ENCODE data around the gene CCNL1.
A peak's percentile ranks its signal among the peaks of the same experiment; 100 is the strongest.
"Not testable (repeated sequence)": the region's sequence is repeated elsewhere in the genome, so short reads cannot be mapped to it uniquely, and the experiment has no call there.

CCNL1 gene

DNA sequence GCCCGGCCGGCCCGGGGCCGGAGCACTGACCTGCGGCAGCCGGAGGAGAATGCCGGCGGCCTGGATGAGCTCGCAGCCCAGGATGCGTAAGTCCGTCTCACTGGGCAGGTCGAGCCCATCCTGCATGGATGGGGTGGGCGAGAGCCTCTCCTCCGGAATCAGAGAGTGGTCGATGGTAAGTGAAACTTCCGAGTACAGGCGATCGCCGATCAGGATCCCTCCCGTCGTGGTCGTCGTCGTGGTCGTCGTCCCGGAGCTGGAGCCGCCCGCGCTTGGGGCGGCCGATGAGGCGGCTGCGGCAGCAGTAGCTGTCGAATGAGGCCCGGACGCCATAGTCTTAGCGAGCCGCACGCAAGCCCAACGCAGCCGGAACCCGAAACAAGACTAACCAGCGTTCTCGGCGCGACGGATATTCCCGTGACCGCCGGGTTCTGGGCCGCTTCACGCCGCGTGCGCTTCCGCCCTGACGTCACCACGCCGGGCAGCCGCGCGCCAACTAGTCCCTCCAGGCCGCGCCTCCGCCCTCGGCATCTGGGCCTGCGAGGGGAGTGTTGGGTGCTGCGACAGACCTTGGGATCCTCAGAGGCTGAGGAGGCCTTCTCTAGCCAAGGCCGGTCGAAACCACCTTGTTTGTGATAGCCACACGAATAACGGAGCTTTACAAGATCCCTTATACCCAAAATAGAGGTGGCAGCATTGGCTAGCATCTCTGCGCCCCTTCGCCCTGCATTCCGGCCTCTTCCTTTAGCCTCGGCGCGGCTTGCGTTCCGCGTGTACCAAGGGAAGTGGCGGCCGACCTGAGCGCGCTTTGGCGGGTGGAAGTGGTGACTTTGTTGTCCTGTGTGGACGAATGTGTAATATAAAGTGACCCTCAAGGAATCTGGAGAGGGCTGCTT lies at the start of gene CCNL1:
TSS of gene CCNL1 (minus strand) at position 386 of the 896 bp plus-strand sequence. CDS start at position 333, 53 bp downstream.
- peak; percentile 96 to 97 for DNase-seq

GRCh38 chr3:157204880-157205279 lies 44.9 kb upstream of the CCNL1 start:
- DNase-seq, result no peak

DNA sequence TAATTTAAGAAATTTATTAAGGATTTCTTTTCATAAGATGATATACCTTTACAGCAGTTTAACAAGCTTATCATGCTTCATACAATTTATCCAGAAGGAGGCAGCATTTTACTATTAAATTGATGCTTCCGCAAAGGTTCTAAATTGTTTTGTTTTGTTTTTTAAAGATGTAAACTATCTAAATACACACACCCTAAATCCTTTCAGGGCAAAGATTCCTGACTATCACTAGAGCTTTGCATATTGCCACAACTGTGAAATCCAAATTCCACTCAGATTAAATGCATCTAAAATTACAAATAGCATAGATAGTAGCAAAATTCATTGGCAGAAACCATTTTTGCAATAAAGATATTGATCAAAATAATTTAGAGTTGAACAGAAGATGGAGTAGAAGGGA lies 44.5 kb upstream of the CCNL1 start:
- DNase-seq, result no peak

GRCh38 chr3:157201648-157202278 lies 41.8 kb upstream of the CCNL1 start:
- peak in 1 of 2 donors; percentile 41 for DNase-seq

GRCh38 chr3:157199841-157200240 lies 39.9 kb upstream of the CCNL1 start:
- DNase-seq, result no peak

GRCh38 chr3:157195965-157196364 lies 36.0 kb upstream of the CCNL1 start:
- DNase-seq, result no peak

GRCh38 chr3:157191149-157191548 lies 31.2 kb upstream of the CCNL1 start:
- DNase-seq, result not testable (repeated sequence)

DNA sequence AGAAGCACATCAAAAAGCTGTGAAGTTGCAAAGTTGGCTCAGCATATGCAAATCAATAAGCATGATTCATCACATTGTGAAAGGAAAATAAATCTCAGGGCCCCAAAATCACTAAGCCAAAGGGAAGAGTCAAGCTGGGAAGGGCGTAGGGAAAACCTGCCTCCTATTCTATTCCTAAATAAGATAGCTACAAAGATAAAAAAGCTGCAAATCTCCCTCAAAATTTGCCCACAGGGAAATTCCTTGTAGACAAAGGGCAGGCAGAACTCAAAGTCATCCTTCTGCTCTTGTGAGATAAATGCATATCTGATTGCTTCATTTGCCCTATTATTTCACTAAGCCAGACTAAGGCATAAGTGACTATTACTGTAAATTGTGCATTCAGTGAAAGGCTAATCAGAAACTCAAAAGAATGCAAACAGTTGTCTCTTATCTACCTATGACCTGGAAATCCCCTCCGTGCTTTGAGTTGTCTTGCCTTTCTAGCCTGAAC lies 30.5 kb upstream of the CCNL1 start:
- DNase-seq, result no peak

- no peak for DNase-seq
These were observed 28.4 kb upstream of the CCNL1 start for GRCh38 chr3:157188391-157188790.

GRCh38 chr3:157182879-157183278 lies 22.9 kb upstream of the CCNL1 start:
- no peak for DNase-seq

DNA sequence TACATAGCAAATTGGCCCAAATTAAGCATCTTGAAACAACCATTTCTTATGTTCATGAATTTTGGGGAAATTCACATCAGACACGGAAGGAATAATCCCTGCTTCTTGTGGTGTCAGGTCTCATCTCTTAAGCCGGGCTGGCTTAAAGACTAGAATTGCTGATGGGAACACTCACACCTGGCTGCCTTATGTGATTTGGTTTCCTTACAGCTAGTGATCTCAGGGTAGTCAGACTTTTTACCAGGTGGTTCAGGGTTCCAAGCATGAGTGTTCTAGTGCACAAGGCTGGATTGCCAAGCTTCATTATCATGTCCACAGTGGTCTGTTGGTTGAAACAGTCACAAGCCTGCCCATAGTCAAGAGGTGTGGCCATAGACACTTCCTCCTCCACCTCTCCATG lies 20.3 kb upstream of the CCNL1 start:
- no peak for DNase-seq

DNA sequence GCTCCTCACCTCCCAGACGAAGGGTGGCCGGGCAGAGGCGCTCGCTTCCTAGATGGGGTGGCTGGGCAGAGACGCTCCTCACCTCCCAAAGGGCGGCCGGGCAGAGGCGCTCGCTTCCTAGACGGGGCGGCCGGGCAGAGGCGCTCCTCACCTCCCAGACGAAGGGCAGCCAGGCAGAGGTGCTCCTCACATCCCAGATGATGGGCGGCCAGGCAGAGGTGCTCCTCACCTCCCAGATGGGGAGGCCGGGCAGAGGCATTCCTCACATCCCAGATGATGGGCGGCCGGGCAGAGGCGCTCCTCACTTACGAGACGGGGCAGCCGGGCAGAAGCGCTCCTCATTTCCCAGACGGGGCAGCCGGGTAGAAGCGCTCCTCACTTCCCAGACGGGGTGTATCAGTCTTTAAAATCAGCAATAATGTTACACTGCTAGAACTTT lies 19.4 kb upstream of the CCNL1 start:
- DNase-seq, result no peak

DNA sequence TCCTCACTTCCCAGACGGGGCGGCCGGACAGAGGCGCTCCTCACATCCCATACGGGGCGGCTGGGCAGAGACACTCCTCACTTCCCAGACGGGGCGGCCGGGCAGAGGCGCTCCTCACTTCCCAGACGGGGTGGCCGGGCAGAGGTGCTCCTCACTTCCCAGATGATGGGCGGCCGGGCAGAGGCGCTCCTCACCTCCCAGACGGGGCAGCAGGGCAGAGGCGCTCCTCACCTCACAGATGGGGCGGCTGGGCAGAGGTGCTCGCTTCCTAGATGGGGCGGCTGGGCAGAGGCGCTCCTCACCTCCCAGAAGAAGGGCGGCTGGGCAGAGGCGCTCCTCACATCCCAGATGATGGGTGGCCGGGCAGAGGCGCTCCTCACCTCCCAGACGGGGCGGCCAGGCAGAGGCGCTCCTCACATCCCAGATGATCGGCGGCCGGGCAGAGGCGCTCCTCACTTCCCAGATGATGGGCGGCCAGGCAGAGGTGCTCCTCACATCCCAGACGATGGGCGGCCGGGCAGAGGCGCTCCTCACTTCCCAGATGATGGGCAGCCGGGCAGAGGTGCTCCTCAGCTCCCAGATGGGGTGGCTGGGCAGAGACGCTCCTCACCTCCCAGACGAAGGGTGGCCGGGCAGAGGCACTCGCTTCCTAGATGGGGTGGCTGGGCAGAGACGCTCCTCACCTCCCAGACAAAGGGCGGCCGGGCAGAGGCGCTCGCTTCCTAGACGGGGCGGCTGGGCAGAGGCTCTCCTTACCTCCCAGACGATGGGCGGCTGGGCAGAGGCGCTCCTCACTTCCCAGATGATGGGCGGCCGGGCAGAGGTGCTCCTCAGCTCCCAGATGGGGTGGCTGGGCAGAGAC lies 18.8 kb upstream of the CCNL1 start:
- not testable (repeated sequence) for DNase-seq

DNA sequence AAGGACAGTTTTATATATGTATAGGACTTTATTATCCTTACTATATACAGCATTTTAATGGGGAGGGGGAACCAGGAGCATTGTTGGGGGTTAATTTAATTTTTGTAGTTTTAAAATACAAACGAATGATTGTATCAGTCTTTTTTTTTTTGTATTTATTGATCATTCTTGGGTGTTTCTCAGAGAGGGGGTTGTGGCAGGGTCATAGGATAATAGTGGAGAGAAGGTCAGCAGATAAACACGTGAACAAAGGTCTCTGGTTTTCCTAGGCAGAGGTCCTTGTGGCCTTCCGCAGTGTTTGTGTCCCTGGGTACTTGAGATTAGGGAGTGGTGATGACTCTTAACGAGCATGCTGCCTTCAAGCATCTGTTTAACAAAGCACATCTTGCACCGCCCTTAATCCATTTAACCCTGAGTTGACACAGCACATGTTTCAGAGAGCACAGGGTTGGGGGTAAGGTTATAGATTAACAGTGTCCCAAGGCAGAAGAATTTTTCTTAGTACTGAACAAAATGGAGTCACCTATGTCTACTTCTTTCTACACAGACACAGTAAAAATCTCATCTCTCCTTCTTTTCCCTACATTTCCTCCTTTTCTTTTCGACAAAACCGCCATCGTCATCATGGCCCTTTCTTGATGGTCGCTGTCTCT lies 18.0 kb upstream of the CCNL1 start:
- DNase-seq, result not testable (repeated sequence)

DNA sequence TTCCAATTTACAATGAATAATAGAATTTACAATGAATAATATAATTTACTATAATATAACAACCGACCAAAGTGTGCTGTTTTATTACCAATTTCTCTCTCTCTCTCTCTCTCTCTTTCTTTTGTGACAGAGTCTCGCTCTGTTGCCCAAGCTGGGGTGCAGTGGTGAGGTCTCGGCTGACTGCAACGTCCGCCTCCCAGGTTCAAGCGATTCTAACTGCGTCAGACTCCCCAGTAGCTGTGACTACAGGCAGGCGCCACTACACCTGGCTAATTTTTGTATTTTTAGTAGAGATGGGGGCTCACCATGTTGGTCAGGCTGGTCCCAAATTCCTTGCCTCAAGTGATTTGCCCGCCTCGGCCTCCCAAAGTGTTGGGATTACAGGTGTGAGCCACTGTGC lies 17.0 kb upstream of the CCNL1 start:
- DNase-seq, result no peak

- no peak for DNase-seq
These were observed 16.0 kb upstream of the CCNL1 start for GRCh38 chr3:157175691-157176507.

GRCh38 chr3:157174649-157175498 lies 14.9 kb upstream of the CCNL1 start:
- peak; percentile 98 to 99 for DNase-seq

GRCh38 chr3:157174290-157174648 lies 14.3 kb upstream of the CCNL1 start:
- DNase-seq, result peak in 1 of 2 donors; percentile 31

DNA sequence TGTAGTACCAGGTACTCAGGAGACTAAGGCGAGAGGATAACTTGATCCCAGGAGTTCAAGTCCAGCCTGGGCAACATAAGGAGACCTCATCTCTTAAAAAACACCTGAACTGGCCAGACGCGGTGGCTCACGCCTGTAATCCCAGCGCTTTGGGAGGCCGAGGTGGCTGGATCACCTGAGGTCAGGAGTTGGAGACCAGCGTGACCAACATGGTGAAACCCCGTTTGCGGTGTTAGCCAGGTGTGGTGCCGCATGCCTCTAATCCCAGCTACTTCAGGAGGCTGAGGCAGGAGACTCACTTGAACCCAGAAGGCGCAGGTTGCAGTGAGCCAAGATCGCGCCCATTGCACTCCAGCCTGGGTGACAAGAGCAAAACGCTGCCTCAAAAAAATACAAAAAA lies 13.4 kb upstream of the CCNL1 start:
- DNase-seq, result not testable (repeated sequence)

DNA sequence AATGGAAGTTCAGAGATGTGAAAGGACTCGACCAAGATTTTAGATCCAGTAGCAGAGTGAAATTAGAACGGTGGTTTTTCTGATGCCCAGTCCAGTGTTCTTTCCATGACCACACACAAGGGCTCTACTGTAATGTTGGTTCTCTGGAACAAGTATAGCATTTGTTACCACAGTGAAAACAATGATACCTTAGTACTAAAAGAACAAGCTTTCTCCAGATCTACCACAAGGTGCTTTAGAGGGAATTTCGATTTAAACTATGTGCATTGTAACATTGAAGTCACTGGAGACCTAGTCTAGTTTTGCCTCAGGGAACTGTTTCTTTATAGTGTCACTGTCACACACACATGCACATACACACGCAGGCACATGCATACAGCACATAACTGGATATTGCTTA lies 12.8 kb upstream of the CCNL1 start:
- no peak for DNase-seq

DNA sequence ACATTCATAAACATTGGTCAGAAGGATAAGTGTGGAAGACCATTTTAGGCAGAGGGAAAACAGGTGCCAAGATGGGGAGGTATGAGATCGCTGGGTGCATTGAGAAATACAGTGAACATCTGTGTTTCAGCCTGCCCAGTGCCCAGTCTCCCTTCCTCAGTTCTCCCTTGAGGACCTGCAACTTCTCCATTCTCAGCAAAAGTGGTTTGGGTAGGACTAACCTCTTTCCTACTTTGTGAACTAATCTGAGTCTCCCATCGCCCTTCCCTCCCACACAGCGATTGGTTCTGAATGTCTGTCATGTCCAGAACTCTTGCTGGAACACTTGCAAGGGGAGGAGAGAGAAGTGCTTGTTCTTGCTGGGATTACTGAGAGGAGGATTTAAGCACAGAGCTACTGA lies 10.9 kb upstream of the CCNL1 start:
- DNase-seq, result no peak
